ENCODE measurements around the gene GFOD1.
A peak's percentile ranks its signal among the peaks of the same experiment; 100 is the strongest.

Gene GFOD1

GRCh38 chr6:13487122-13488014, at the start of gene GFOD1:
TSS of gene GFOD1 (minus strand) at chr6:13487600. CDS start at chr6:13486890, 710 bp downstream.
- 0 out of 2 replicates have a peak, but pooled peaks have one; percentile 3 for TF ChIP-seq CTCF (IDR thresholded peaks at IDR 0.05; ENCODE audit: borderline replicate concordance, insufficient read depth, low read depth, low read length)
- peak within 1 kb of the TSS; percentile 66 for H3K4me3 ChIP-seq (ENCODE audit: low read depth, low read length)

- TF ChIP-seq CTCF (IDR thresholded peaks at IDR 0.05; ENCODE audit: borderline replicate concordance, insufficient read depth, low read depth, low read length), result no peak
Measured at GRCh38 chr6:13536796-13537526, 49.6 kb upstream of the GFOD1 start.

GRCh38 chr6:13535306-13535705, 47.9 kb upstream of the GFOD1 start:
- TF ChIP-seq CTCF (IDR thresholded peaks at IDR 0.05; ENCODE audit: borderline replicate concordance, insufficient read depth, low read depth, low read length), result no peak
- no peak overlapping the region for H3K4me3 ChIP-seq (ENCODE audit: low read depth, low read length)

More at GRCh38 chr6:13536796-13537526, 49.6 kb upstream of the GFOD1 start:
- H3K4me3 ChIP-seq (ENCODE audit: low read depth, low read length), result no peak overlapping the region

- no peak for TF ChIP-seq CTCF (IDR thresholded peaks at IDR 0.05; ENCODE audit: borderline replicate concordance, insufficient read depth, low read depth, low read length)
- no peak overlapping the region for H3K4me3 ChIP-seq (ENCODE audit: low read depth, low read length)
Measured at GRCh38 chr6:13534536-13534935, 47.1 kb upstream of the GFOD1 start.

GRCh38 chr6:13531956-13532355, 44.6 kb upstream of the GFOD1 start:
- no peak overlapping the region for H3K4me3 ChIP-seq (ENCODE audit: low read depth, low read length)
- TF ChIP-seq CTCF (IDR thresholded peaks at IDR 0.05; ENCODE audit: borderline replicate concordance, insufficient read depth, low read depth, low read length), result no peak

GRCh38 chr6:13528777-13529343, 41.5 kb upstream of the GFOD1 start:
- TF ChIP-seq CTCF (IDR thresholded peaks at IDR 0.05; ENCODE audit: borderline replicate concordance, insufficient read depth, low read depth, low read length), result no peak

More at GRCh38 chr6:13528777-13529343, 41.5 kb upstream of the GFOD1 start:
- no peak overlapping the region for H3K4me3 ChIP-seq (ENCODE audit: low read depth, low read length)

All from GM12875 (cell line).